Measurements from ENCODE around the gene MTRF1.

MTRF1 gene

DNA sequence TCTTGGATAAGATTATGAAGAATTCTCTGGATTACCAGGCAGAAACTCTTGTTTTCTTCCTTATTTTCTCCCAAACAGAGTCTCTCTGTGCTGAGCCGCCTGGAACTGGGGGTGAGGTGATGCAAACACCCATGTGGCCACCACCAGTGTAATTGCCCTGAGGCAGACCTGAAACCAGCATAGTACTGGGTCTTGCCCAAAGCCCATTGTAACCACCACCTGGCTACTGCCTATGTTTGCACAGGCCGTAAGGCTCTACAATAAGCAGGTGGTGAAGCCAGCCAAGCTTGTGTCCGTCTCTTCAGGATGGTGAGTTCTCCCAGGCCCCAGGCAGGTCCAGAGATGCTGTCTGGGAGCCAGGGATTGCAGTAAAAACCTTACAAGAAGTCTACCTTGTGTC is 50.1 kb downstream of the MTRF1 start:
- TF ChIP-seq, protein P1, sequence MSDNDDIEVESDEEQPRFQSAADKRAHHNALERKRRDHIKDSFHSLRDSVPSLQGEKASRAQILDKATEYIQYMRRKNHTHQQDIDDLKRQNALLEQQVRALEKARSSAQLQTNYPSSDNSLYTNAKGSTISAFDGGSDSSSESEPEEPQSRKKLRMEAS (IDR thresholded peaks at IDR 0.05; ENCODE audit: low read depth, low read length) = no peak
- TF ChIP-seq, protein P2, sequence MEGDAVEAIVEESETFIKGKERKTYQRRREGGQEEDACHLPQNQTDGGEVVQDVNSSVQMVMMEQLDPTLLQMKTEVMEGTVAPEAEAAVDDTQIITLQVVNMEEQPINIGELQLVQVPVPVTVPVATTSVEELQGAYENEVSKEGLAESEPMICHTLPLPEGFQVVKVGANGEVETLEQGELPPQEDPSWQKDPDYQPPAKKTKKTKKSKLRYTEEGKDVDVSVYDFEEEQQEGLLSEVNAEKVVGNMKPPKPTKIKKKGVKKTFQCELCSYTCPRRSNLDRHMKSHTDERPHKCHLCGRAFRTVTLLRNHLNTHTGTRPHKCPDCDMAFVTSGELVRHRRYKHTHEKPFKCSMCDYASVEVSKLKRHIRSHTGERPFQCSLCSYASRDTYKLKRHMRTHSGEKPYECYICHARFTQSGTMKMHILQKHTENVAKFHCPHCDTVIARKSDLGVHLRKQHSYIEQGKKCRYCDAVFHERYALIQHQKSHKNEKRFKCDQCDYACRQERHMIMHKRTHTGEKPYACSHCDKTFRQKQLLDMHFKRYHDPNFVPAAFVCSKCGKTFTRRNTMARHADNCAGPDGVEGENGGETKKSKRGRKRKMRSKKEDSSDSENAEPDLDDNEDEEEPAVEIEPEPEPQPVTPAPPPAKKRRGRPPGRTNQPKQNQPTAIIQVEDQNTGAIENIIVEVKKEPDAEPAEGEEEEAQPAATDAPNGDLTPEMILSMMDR (IDR thresholded peaks at IDR 0.05; ENCODE audit: low read depth, low read length) = no peak
- TF ChIP-seq POLR2A (IDR thresholded peaks at IDR 0.05; ENCODE audit: extremely low read depth, insufficient read length) = no peak
- TF ChIP-seq MYC (IDR thresholded peaks at IDR 0.05; ENCODE audit: low read depth, low read length) = no peak
- no peak for DNase-seq (ENCODE audit: low read depth)
- H3K4me3 ChIP-seq (ENCODE audit: low read depth, low read length) = no peak overlapping the region

DNA sequence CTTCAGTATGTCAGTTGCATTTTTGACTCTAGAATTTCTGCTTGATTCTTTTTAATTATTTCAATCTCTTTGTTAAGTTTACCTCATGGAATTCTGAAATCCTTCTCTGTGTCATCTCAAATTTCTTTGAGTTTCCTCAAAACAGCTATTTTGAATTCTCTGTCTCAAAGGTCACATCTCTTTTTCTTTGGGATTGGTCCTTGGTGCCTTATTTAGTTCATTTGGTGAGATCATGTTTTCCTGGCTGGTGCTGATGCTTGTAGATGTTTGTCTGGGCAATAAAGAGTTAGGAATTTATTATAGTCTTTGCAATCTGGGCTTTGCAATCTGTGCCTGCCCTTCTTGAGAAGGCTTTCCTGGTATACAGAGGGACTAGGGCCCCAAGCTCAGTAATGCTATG is 50.5 kb downstream of the MTRF1 start:
- no peak overlapping the region for H3K4me3 ChIP-seq (ENCODE audit: low read depth, low read length)
- TF ChIP-seq, protein P1 (IDR thresholded peaks at IDR 0.05; ENCODE audit: low read depth, low read length) = no peak
- TF ChIP-seq, protein P2 (IDR thresholded peaks at IDR 0.05; ENCODE audit: low read depth, low read length) = no peak
- TF ChIP-seq MYC (IDR thresholded peaks at IDR 0.05; ENCODE audit: low read depth, low read length) (no peak), POLR2A (IDR thresholded peaks at IDR 0.05; ENCODE audit: extremely low read depth, insufficient read length) (no peak)
- no peak for DNase-seq (ENCODE audit: low read depth)

DNA sequence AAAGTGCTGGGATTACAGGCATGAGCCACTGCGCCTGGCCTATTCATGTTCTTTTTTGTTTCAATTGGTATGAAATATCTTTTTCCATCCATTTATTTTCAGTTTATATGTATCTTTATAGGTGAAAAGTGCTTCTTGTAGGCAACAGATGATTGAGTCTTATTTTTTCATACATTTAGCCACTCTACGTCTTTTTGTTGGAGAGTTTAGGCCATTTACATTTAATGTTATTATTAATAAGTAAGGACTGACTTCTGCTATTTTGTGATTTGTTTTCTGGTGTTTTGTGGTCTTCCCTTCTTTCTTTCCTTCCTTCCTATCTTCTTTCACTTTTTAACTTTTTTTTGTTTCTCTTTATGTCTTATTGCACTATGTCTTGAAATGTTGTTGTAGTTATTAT is 52.3 kb downstream of the MTRF1 start:
- no peak for TF ChIP-seq MYC (IDR thresholded peaks at IDR 0.05; ENCODE audit: low read depth, low read length)
- TF ChIP-seq, protein P2 (IDR thresholded peaks at IDR 0.05; ENCODE audit: low read depth, low read length) = no peak
- no peak for DNase-seq (ENCODE audit: low read depth)
- no peak overlapping the region for H3K4me3 ChIP-seq (ENCODE audit: low read depth, low read length)

DNA sequence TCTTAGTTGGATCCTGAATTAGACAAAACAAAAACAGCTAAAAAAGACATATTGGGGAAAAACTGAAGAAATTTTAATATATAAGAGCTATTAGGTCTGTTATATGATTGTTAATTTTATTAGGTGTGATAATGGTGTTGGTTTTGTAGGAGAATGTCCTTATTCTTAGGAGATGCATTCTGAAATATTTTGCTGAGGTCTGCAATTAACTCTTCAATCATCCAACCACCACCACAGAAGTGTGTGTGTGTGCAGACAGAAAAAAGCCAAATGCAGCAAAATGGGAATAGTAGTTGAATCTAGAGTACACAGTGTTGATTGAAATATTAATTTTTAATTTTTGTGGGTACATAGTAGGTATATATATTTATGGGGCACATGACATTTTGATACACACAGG is 56.9 kb downstream of the MTRF1 start:
- TF ChIP-seq, protein P1 (IDR thresholded peaks at IDR 0.05; ENCODE audit: low read depth, low read length) = no peak
- TF ChIP-seq, protein P2 (IDR thresholded peaks at IDR 0.05; ENCODE audit: low read depth, low read length) = no peak
- TF ChIP-seq MYC (IDR thresholded peaks at IDR 0.05; ENCODE audit: low read depth, low read length) = no peak
- TF ChIP-seq POLR2A (IDR thresholded peaks at IDR 0.05; ENCODE audit: extremely low read depth, insufficient read length) = no peak
- no peak for DNase-seq (ENCODE audit: low read depth)
- no peak overlapping the region for H3K4me3 ChIP-seq (ENCODE audit: low read depth, low read length)

DNA sequence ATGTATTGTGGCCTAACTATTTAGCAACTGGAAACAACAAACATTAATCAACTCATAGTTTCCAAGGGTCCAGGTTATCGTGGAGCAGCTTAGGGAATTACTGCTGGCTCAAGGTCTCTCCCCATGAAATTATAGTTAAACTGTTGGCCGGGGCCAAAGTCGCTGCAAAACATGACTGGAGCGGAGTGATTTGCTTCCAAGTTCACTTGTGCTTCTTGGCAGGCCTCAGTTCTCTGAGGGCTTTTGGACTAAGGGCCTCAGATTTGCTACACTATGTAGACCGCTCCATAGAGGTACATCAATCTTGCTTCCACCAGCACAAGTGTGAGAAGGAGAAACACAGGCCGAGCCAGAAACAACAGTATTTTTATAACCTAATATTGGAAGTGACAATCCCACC is 59.6 kb downstream of the MTRF1 start:
- TF ChIP-seq, protein P1 (IDR thresholded peaks at IDR 0.05; ENCODE audit: low read depth, low read length) = no peak
- no peak for TF ChIP-seq MYC (IDR thresholded peaks at IDR 0.05; ENCODE audit: low read depth, low read length)
- TF ChIP-seq, protein P2 (IDR thresholded peaks at IDR 0.05; ENCODE audit: low read depth, low read length) = no peak
- TF ChIP-seq POLR2A (IDR thresholded peaks at IDR 0.05; ENCODE audit: extremely low read depth, insufficient read length) = no peak
- no peak for DNase-seq (ENCODE audit: low read depth)
- H3K4me3 ChIP-seq (ENCODE audit: low read depth, low read length) = no peak overlapping the region

DNA sequence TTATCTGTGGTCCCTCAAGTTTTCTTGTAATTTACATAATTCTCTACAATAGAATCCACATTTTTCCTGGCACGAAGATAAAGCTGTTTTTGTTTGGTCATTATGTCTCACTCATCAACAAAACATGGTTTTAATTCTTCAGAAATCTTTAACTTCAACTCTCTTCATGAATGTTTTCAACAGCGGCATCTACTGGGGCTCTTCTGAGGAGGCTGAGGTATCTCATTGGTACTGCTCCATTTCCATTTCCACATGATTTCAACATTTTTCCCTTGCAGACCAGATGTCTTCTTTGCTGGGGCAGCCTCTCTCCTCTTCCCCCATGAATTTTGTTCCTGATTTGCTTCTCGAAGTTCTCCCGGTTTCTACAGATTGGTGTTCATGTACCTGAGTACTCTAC is 63.2 kb downstream of the MTRF1 start:
- TF ChIP-seq MYC (IDR thresholded peaks at IDR 0.05; ENCODE audit: low read depth, low read length) (no peak), POLR2A (IDR thresholded peaks at IDR 0.05; ENCODE audit: extremely low read depth, insufficient read length) (no peak)
- TF ChIP-seq, protein P1 (IDR thresholded peaks at IDR 0.05; ENCODE audit: low read depth, low read length) = no peak
- TF ChIP-seq, protein P2 (IDR thresholded peaks at IDR 0.05; ENCODE audit: low read depth, low read length) = no peak
- H3K4me3 ChIP-seq (ENCODE audit: low read depth, low read length) = no peak overlapping the region
- no peak for DNase-seq (ENCODE audit: low read depth)

Data from NB4 (cell line).